Activated CD4-positive, CD25-positive, alpha-beta regulatory T cell (primary cell): ENCODE measurements around the gene DHDH.
A peak's percentile ranks its signal among the peaks of the same experiment; 100 is the strongest.

Experiments
- DNase-seq, 4 experiments: peaks; one replicate each; lab custom pipeline; 2025; lab: John Stamatoyannopoulos, UW

DHDH gene

GRCh38 chr19:48950830-48951519 is 17.5 kb downstream of the DHDH start:
- no peak for DNase-seq

GRCh38 chr19:48953141-48953540 is 19.6 kb downstream of the DHDH start:
- DNase-seq = no peak

GRCh38 chr19:48953990-48954594 is 20.6 kb downstream of the DHDH start:
- no peak for DNase-seq

GRCh38 chr19:48954595-48955307 is 21.3 kb downstream of the DHDH start, which contains the start of gene BAX:
Gene BAX, plus strand, starts transcription at chr19:48954875. Its CDS starts 54 bp downstream, at chr19:48954929.
- DNase-seq = peak; percentile 69 to 89 (median 80)

GRCh38 chr19:48955308-48955958 is 21.9 kb downstream of the DHDH start:
- no peak for DNase-seq

GRCh38 chr19:48958006-48958405 is 24.5 kb downstream of the DHDH start:
- no peak for DNase-seq

- DNase-seq = no peak
Measured at GRCh38 chr19:48959341-48960239, 26.1 kb downstream of the DHDH start.

GRCh38 chr19:48961051-48961649 is 27.7 kb downstream of the DHDH start:
- no peak for DNase-seq

GRCh38 chr19:48961673-48962028 is 28.2 kb downstream of the DHDH start:
- no peak for DNase-seq

- DNase-seq = peak in 2 of 4 experiments; percentile 18 to 44
Measured at GRCh38 chr19:48962029-48962848, 28.7 kb downstream of the DHDH start.

GRCh38 chr19:48962849-48963165 is 29.3 kb downstream of the DHDH start:
- DNase-seq = no peak

- peak; percentile 17 to 59 (median 38) for DNase-seq
Measured at GRCh38 chr19:48963371-48964204, 30.1 kb downstream of the DHDH start.

GRCh38 chr19:48964205-48965039 is 30.9 kb downstream of the DHDH start:
- DNase-seq = no peak

- peak; percentile 83 to 88 (median 84) for DNase-seq
Measured at GRCh38 chr19:48965040-48965805, 31.7 kb downstream of the DHDH start, which contains the start of gene FTL. Gene FTL, plus strand, starts transcription at chr19:48965309. Its CDS starts 199 bp downstream, at chr19:48965508.

GRCh38 chr19:48965806-48966540 is 32.5 kb downstream of the DHDH start:
- peak; percentile 66 to 80 (median 75) for DNase-seq

- no peak for DNase-seq
Measured at GRCh38 chr19:48966541-48967345, 33.2 kb downstream of the DHDH start.
